ENCODE results near the gene CGB1. TPM values are rescaled to one million over a fixed set of nuclear protein-coding genes. Genes with fewer than 3 reads are reported as not detected.
"Not testable (repeated sequence)": the region's sequence is repeated elsewhere in the genome, so short reads cannot be mapped to it uniquely, and the experiment has no call there.

The CGB1 gene
- total and polyA plus RNA-seq, 2 of the 13 experiments (the other 11 are each of a cell fraction or from before 2014, with no cell fraction given) = not detected

- no peaks in the 10 kb centered on the region for H3K36me3 ChIP-seq (replicated peaks in 1 of 2; ENCODE audit: control insufficient read depth in 1 of 2, insufficient read depth in 2 of 2, low read length in 2 of 2)
- ChIA-PET CTCF (ENCODE audit: low intra/inter-chr PET ratio, low total read pairs) (no interaction called here), POLR2A (no interaction called here)
- H3K27me3 ChIP-seq (ENCODE audit: control insufficient read depth in 1 of 2, insufficient read depth in 2 of 2, low read length in 2 of 2) = peaks cover 1 to 5% of the 10 kb centered on the region in 2 experiments; a peak in 2 of 5 replicates
- DNase-seq (ENCODE audit: low spot score) (no peak), ATAC-seq (no peak), FAIRE-seq (no peak)
- no peak overlapping the region for H3K27ac ChIP-seq (ENCODE audit: extremely low read length, insufficient read depth, low read length)
- H4K20me1 ChIP-seq (ENCODE audit: insufficient read depth, low read length) = no peaks in the 10 kb centered on the region
- no peak overlapping the region for H3K9ac ChIP-seq (ENCODE audit: insufficient read depth, low read depth, low read length)
- intact Hi-C loops (cut with micrococcal nuclease; ENCODE audit: unreplicated experiment) (no loop called here), in situ Hi-C loops (cut with HindIII; ENCODE audit: extremely low pct_ligation_motif_present, low pct_unique_long_range_greater_than_20kb) (no loop called here)
- no peaks in the 10 kb centered on the region for H3K79me2 ChIP-seq (ENCODE audit: insufficient read depth, low read length)
- no peaks in the 10 kb centered on the region for H3K9me3 ChIP-seq (ENCODE audit: low read length)
- no peaks in the 10 kb centered on the region for H3K4me1 ChIP-seq (ENCODE audit: insufficient read depth, low read length)
- 4% methylated on average over 10 of the region's 17 CpGs for WGBS (ENCODE audit: low lambda C conversion rate)
- no TSS peak for BruUV-seq (replicated peaks)
- TF ChIP-seq KLF11 (CRISPR knock-in tag; IDR thresholded peaks at IDR 0.05) (no peak), ZBTB2 (CRISPR knock-in tag; IDR thresholded peaks at IDR 0.05; ENCODE audit: low read depth) (no peak), SRSF1 (optimal IDR thresholded peaks at IDR 0.05; ENCODE audit: low read depth, low read length) (no peak), ISX (CRISPR knock-in tag; conservative IDR thresholded peaks at IDR 0.05) (no peak), SOX6 (IDR thresholded peaks at IDR 0.05) (no peak), SOX6 (CRISPR knock-in tag; IDR thresholded peaks at IDR 0.05) (no peak), ZNF331 (CRISPR knock-in tag; IDR thresholded peaks at IDR 0.05) (no peak), ZNF766 (CRISPR knock-in tag; IDR thresholded peaks at IDR 0.05; ENCODE audit: borderline replicate concordance) (no peak), KMT2A (CRISPR knock-in tag; IDR thresholded peaks at IDR 0.05) (no peak), NFIB (CRISPR knock-in tag; IDR thresholded peaks at IDR 0.05; ENCODE audit: borderline replicate concordance) (no peak), ZMYM2 (CRISPR knock-in tag; IDR thresholded peaks at IDR 0.05) (no peak), ZNF580 (CRISPR knock-in tag; IDR thresholded peaks at IDR 0.05; ENCODE audit: borderline replicate concordance, low read depth) (no peak), SMAD3 (CRISPR knock-in tag; IDR thresholded peaks at IDR 0.05) (no peak), SAFB2 (CRISPR knock-in tag; IDR thresholded peaks at IDR 0.05; ENCODE audit: borderline replicate concordance, low read depth) (no peak), PHF20 (CRISPR knock-in tag; IDR thresholded peaks at IDR 0.05) (no peak), CREM (IDR thresholded peaks at IDR 0.05) (no peak), CREM (CRISPR knock-in tag; IDR thresholded peaks at IDR 0.05) (no peak)
- TF ChIP-seq, protein P1, sequence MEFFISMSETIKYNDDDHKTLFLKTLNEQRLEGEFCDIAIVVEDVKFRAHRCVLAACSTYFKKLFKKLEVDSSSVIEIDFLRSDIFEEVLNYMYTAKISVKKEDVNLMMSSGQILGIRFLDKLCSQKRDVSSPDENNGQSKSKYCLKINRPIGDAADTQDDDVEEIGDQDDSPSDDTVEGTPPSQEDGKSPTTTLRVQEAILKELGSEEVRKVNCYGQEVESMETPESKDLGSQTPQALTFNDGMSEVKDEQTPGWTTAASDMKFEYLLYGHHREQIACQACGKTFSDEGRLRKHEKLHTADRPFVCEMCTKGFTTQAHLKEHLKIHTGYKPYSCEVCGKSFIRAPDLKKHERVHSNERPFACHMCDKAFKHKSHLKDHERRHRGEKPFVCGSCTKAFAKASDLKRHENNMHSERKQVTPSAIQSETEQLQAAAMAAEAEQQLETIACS (CRISPR knock-in tag; IDR thresholded peaks at IDR 0.05) = no peak
- TF ChIP-seq, protein P2, sequence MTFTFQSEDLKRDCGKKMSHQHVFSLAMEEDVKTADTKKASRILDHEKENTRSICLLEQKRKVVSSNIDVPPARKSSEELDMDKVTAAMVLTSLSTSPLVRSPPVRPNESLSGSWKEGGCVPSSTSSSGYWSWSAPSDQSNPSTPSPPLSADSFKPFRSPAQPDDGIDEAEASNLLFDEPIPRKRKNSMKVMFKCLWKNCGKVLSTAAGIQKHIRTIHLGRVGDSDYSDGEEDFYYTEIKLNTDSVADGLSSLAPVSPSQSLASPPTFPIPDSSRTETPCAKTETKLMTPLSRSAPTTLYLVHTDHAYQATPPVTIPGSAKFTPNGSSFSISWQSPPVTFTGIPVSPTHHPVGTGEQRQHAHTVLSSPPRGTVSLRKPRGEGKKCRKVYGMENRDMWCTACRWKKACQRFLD (CRISPR knock-in tag; IDR thresholded peaks at IDR 0.05; ENCODE audit: borderline replicate concordance) = no peak
- H3K4me2 ChIP-seq (ENCODE audit: low read depth, low read length) = no peak overlapping the region
- H2AFZ ChIP-seq (ENCODE audit: low read length) = no peak overlapping the region
- H3K4me3 ChIP-seq (replicated peaks in 1 of 3; ENCODE audit: insufficient read depth in 1 of 3, low read depth in 2 of 3, low read length in 3 of 3) = no peak overlapping the region
These were observed 5.5 kb upstream of the CGB1 start for GRCh38 chr19:49042177-49042576.

DNA sequence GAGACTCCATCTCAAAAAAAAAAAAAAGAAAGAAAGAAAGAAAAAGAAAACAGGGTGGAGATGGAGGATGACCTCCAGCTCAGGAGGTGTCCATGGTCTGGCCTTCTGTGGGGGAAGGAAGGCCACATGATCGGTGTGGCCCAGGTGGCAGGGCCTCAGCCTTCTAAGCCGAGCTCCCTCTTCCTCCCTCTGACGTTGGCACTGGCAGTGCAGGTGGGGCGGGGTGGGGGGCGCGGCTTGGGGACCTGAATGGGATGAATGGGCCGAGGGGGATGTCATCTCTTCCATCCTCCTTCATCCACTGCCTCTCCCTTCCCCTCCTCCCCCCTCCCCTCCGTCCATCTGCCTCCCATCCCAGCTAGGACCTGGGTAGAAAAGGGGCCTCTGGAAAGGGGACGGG is 3.0 kb upstream of the CGB1 start:
- not testable (repeated sequence) for DNase-seq (ENCODE audit: low spot score); FAIRE-seq

More for the DNA sequence above, 3.0 kb upstream of the CGB1 start:
- WGBS (ENCODE audit: low lambda C conversion rate) = 23% methylated on average over 4 of the region's 9 CpGs
- H3K4me1 ChIP-seq (ENCODE audit: insufficient read depth, low read length); H3K27me3 ChIP-seq (ENCODE audit: control insufficient read depth in 1 of 2, insufficient read depth in 2 of 2, low read length in 2 of 2); H3K9ac ChIP-seq (ENCODE audit: insufficient read depth, low read depth, low read length); intact Hi-C loops (cut with micrococcal nuclease; ENCODE audit: unreplicated experiment); H2AFZ ChIP-seq (ENCODE audit: low read length); ATAC-seq; H4K20me1 ChIP-seq (ENCODE audit: insufficient read depth, low read length); H3K4me2 ChIP-seq (ENCODE audit: low read depth, low read length); H3K9me3 ChIP-seq (ENCODE audit: low read length); H3K79me2 ChIP-seq (ENCODE audit: insufficient read depth, low read length); in situ Hi-C loops (cut with HindIII; ENCODE audit: extremely low pct_ligation_motif_present, low pct_unique_long_range_greater_than_20kb); CTCF ChIA-PET (ENCODE audit: low intra/inter-chr PET ratio, low total read pairs); H3K36me3 ChIP-seq (replicated peaks in 1 of 2; ENCODE audit: control insufficient read depth in 1 of 2, insufficient read depth in 2 of 2, low read length in 2 of 2); H3K4me3 ChIP-seq (replicated peaks in 1 of 3; ENCODE audit: insufficient read depth in 1 of 3, low read depth in 2 of 3, low read length in 3 of 3); POLR2A ChIA-PET; BruUV-seq (replicated peaks); H3K27ac ChIP-seq (ENCODE audit: extremely low read length, insufficient read depth, low read length): not testable (repeated sequence)
